Fibroblast of villous mesenchyme (primary cell): Measurements from ENCODE around the gene BCL7C. TPM values are rescaled to one million over a fixed set of nuclear protein-coding genes. Genes with fewer than 3 reads are reported as not detected.

Experiments used
- DNase-seq: peaks from one replicate; pipeline ENCODE4 v3.0.0-alpha.2; 2010; ENCODE audit warnings: low read depth
- H3K4me3 ChIP-seq: 2 replicates; pipeline ENCODE4 v1.5.1; 2011; ENCODE audit warnings: low read depth, mild to moderate bottlenecking, low read length
- total RNA-seq: library from RNA; depleted of rRNA; stranded (reverse); fragments of >200 nt; gene quantifications from 2 replicates; pipeline ENCODE4 v1.2.3, GENCODE V29; 2012
- TF ChIP-seq, protein P1 (sequence below): IDR thresholded peaks from 2 replicates; pipeline ENCODE4 v1.5.1; 2012; ENCODE audit warnings: low read depth, mild to moderate bottlenecking, low read length; ENCODE audit not compliant: insufficient read depth

BCL7C gene
- total RNA-seq, 1 donor = 35.0 TPM

DNA sequence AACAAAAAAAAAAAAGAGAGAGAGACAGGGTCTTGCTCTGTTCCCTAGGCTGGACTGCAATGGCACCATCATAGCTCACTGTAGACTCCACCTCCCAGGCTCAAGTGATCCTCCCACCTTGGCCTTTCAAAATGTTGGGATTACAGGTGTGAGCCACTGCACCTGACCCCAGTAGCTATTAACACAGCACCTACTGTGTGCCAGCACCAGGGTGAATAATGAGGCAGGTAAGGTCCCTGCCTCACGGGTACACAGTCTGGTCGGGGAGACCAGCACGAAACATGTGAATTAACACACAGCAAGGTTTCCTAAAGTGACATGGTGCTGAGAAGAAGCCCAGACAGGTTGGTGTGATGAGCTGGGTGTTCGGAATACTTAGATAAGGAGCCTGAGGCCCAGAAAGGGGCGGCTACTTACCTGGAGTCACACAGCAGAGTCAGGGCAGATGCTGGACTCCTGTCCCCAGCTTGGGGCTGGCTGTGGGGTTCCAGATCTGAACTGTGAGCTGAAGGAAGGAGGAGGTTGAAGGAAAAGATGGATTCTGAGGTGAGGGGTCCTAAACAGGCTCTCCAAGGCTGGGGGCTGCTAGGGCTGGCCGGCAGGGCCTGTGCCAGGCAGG is 19.0 kb upstream of the BCL7C start:
- H3K4me3 ChIP-seq = no peak overlapping the region
- DNase-seq = no peak
- TF ChIP-seq, protein P1, sequence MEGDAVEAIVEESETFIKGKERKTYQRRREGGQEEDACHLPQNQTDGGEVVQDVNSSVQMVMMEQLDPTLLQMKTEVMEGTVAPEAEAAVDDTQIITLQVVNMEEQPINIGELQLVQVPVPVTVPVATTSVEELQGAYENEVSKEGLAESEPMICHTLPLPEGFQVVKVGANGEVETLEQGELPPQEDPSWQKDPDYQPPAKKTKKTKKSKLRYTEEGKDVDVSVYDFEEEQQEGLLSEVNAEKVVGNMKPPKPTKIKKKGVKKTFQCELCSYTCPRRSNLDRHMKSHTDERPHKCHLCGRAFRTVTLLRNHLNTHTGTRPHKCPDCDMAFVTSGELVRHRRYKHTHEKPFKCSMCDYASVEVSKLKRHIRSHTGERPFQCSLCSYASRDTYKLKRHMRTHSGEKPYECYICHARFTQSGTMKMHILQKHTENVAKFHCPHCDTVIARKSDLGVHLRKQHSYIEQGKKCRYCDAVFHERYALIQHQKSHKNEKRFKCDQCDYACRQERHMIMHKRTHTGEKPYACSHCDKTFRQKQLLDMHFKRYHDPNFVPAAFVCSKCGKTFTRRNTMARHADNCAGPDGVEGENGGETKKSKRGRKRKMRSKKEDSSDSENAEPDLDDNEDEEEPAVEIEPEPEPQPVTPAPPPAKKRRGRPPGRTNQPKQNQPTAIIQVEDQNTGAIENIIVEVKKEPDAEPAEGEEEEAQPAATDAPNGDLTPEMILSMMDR = no peak

DNA sequence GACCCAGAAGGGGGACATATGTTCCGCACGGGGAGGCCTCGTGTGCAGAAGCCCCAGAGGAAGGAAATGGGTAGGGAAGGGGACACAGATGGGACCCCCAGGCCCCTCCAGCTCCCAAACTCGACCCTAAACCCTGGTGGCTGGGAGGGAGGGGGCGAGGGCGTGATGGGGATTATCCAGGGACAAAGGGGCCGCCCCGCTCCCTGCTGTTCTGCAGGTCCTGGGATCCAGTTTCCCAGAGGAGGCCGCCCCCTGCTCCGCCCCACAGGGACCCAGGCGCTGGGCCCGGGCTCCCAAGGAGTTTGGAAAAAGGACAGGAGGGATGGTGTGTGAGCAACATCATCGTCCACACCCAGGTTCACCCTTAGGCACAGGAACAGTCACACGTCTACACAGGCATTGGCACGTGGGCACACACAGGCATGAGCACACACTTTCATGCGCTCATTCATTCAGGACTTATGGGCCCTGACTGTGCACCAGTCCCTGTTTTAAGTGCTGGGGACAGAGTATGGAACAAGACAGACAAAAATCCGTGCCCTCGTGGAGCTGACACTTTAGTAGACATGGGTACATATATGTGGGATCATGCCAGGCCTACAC is 16.7 kb upstream of the BCL7C start:
- no peak overlapping the region for H3K4me3 ChIP-seq
- TF ChIP-seq, protein P1 = no peak
- DNase-seq = no peak

DNA sequence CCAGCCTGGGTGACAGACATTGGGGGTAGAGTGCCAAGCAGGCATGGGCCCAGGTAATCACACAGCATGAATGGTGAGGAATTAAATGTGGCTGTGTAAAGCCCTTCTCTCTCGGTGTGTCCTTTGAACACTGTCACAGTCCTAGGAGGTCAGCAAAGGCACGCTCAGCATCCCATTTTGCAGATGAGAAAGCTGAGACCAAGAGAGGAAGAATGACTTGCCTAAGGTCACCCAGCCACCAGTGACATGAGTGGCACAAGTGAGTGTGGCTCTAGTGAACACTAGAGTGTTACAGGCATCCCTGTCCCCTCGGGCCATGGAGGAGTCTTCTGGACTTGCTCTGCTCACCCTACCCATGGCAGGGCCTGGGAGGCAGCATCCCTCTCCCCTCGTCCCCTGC is 13.2 kb upstream of the BCL7C start:
- no peak for DNase-seq
- no peak overlapping the region for H3K4me3 ChIP-seq
- TF ChIP-seq, protein P1 = no peak

DNA sequence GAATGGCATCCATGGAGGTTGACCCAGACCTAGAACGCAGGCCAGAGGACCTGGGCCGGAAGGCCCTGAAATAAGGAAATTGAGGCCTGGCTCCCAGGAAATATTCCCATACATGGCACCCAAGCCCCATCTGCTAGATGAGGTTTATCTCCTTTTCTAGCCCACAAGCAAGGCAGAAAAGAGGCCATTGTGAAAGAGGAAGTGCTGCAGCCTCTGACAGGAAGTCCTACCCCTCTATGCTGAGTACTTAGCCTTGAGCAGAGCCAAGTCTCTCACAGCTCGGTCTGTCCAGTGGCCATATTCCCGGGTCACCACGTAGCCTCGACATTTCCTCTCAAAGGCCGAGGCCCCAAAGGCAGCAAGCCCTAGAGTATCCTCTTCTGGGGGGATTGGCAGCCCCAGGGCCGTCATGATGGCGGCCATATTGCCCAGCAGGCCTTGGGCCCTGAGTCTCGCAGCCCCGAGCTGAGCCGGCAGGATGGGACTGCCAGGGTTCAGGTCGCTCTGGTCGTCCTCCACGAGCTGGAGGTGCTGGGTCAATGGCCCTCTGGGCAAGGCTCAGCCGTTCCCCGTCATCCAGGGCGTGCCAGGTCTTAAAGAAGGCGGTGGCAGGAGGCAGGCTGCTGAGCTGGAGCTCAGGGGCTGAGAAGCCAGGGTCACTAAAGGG is 10.4 kb upstream of the BCL7C start:
- no peak for DNase-seq
- TF ChIP-seq, protein P1 = no peak
- H3K4me3 ChIP-seq = no peak overlapping the region

DNA sequence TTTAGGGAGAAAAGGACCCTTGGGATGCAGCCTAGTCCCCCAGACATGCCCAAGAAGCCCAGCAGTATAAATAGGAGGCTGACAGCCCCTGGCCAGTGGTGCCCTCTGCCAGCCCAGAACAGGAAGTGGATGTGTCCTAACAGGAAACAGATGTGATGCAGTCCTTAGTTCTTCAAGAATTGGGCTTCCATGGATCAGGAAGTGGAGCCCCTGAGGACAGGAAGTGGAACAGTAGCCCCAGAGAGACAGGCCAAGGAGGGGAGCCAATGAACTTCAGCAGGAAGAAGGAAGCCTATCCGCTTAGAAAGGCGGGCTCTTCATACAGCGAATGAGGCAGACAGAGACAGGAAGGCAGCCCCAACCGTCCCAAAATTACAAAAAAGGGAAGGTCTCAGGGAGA is 9.7 kb upstream of the BCL7C start:
- peak; percentile 10 for DNase-seq
- no peak overlapping the region for H3K4me3 ChIP-seq
- TF ChIP-seq, protein P1 = no peak

DNA sequence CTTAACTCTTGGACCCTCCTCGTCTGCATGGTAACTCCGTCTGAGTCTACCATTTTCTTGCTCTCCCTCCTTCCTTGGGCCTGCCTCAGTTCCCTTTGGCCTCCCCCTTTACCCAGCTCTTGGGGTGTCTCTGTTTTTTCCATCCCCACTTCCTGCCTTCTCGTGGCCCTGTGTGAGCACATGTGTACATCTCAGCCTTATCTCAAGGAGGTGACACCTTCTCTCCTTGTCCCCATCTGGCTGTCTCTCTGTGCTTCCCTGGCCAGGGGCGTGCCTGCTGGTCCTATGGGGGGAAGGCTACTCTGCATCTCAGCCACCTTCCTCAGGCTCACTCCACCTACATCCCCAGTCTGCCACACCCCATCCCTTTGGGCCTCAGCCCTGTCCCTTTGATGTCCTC is 9.1 kb upstream of the BCL7C start:
- no peak for DNase-seq
- no peak overlapping the region for H3K4me3 ChIP-seq
- TF ChIP-seq, protein P1 = no peak
